Activated CD8-positive, alpha-beta memory T cell treated with anti-CD3 and anti-CD28 coated beads for 4 hours (primary cell): Measurements from ENCODE around the gene R3HCC1L.
"Not testable (repeated sequence)": the region's sequence is repeated elsewhere in the genome, so short reads cannot be mapped to it uniquely, and the experiment has no call there.

Source experiments
- DNase-seq, 2 donors: peaks; one replicate each; pipeline ENCODE4 v3.0.0-alpha.2; 2020; ENCODE audit warnings: low read depth in 2 of 2

R3HCC1L gene

GRCh38 chr10:98172495-98172894 is 38.0 kb downstream of the R3HCC1L start:
- no peak for DNase-seq

GRCh38 chr10:98173260-98173659 is 38.8 kb downstream of the R3HCC1L start:
- DNase-seq: no peak

- not testable (repeated sequence) for DNase-seq
Observed at GRCh38 chr10:98182351-98182915, 48.0 kb downstream of the R3HCC1L start.

- DNase-seq: no peak
Observed at GRCh38 chr10:98186681-98187080, 52.2 kb downstream of the R3HCC1L start.

- DNase-seq: not testable (repeated sequence)
Observed at GRCh38 chr10:98190773-98191172, 56.3 kb downstream of the R3HCC1L start.

- no peak for DNase-seq
Observed at GRCh38 chr10:98193037-98193436, 58.6 kb downstream of the R3HCC1L start.

- DNase-seq: no peak
Observed at GRCh38 chr10:98194633-98195032, 60.2 kb downstream of the R3HCC1L start.

- DNase-seq: no peak
Observed at GRCh38 chr10:98195120-98195519, 60.7 kb downstream of the R3HCC1L start.

GRCh38 chr10:98196985-98197384 is 62.5 kb downstream of the R3HCC1L start:
- no peak for DNase-seq

- no peak for DNase-seq
Observed at GRCh38 chr10:98201760-98202159, 67.3 kb downstream of the R3HCC1L start.

GRCh38 chr10:98202378-98202777 is 67.9 kb downstream of the R3HCC1L start:
- DNase-seq: no peak

GRCh38 chr10:98205351-98205750 is 70.9 kb downstream of the R3HCC1L start:
- no peak for DNase-seq

GRCh38 chr10:98208925-98209324 is 74.5 kb downstream of the R3HCC1L start:
- no peak for DNase-seq

- DNase-seq: no peak
Observed at GRCh38 chr10:98209441-98209840, 75.0 kb downstream of the R3HCC1L start.

GRCh38 chr10:98212196-98212595 is 77.7 kb downstream of the R3HCC1L start:
- DNase-seq: no peak

- no peak for DNase-seq
Observed at GRCh38 chr10:98213740-98214139, 79.3 kb downstream of the R3HCC1L start.

- DNase-seq: no peak
Observed at GRCh38 chr10:98215373-98215772, 80.9 kb downstream of the R3HCC1L start.

GRCh38 chr10:98217801-98218200 is 83.3 kb downstream of the R3HCC1L start:
- DNase-seq: no peak

- DNase-seq: no peak
Observed at GRCh38 chr10:98223874-98224273, 89.4 kb downstream of the R3HCC1L start.

GRCh38 chr10:98224509-98224908 is 90.1 kb downstream of the R3HCC1L start:
- no peak for DNase-seq

- DNase-seq: no peak
Observed at GRCh38 chr10:98224996-98225395, 90.5 kb downstream of the R3HCC1L start.

- no peak for DNase-seq
Observed at GRCh38 chr10:98226508-98227144, 92.2 kb downstream of the R3HCC1L start.

- not testable (repeated sequence) for DNase-seq
Observed at GRCh38 chr10:98227713-98228112, 93.3 kb downstream of the R3HCC1L start.

- not testable (repeated sequence) for DNase-seq
Observed at GRCh38 chr10:98228266-98228665, 93.8 kb downstream of the R3HCC1L start.
